Panc1 (cell line): ENCODE data around the gene TRPM5. TPM values are rescaled to one million over a fixed set of nuclear protein-coding genes. Genes with fewer than 3 reads are reported as not detected.

Experiments used
- ATAC-seq: fragments of 200-7000 bp; cut with Tn5 transposase; 2 replicates; pipeline ENCODE4 v1.9.1; 2020; ENCODE audit warnings: mild to moderate bottlenecking, moderate library complexity
- BruUV-seq: library from RNA; stranded (reverse); fragments of 400-500 nt; replicated peaks from 2 replicates; lab custom pipeline; 2021; lab: Mats Ljungman, UMichigan
- CTCF ChIA-PET: fragments of 300-600 bp; sonication (Branson Sonifier 250); formaldehyde crosslinking; loops from one replicate; lab custom pipeline; 2022; ENCODE audit warnings: antibody characterized with exemption; lab: Charles Lee
- POLR2A ChIA-PET: fragments of 300-600 bp; sonication (Branson Sonifier 250); formaldehyde crosslinking; loops from one replicate; lab custom pipeline; 2022; ENCODE audit warnings: antibody characterized with exemption; lab: Charles Lee
- DNase-seq: peaks from one replicate; pipeline ENCODE4 v3.0.0-alpha.2; 2010; ENCODE audit warnings: low read depth, low spot score
- H3K27ac ChIP-seq: 2 replicates; pipeline ENCODE4 v1.5.1; 2011; ENCODE audit warnings: mild to moderate bottlenecking, low read length, inconsistent platforms
- H3K27me3 ChIP-seq: fragments of 200-500 bp; sonication (Bioruptor generic); 2 replicates; pipeline ENCODE4 v1.6.0; 2014; ENCODE audit warnings: low read length, inconsistent platforms; ENCODE audit not compliant: control insufficient read depth, insufficient read depth
- H3K36me3 ChIP-seq: fragments of 200-500 bp; sonication (Bioruptor generic); 2 replicates; pipeline ENCODE4 v1.5.1; 2014; ENCODE audit warnings: inconsistent platforms, mild to moderate bottlenecking, low read length, moderate library complexity; ENCODE audit not compliant: control insufficient read depth, insufficient read depth
- H3K4me1 ChIP-seq: 2 replicates; pipeline ENCODE4 v1.5.1; 2011; ENCODE audit warnings: inconsistent platforms, mild to moderate bottlenecking, low read length, moderate library complexity; ENCODE audit not compliant: control insufficient read depth, insufficient read depth
- H3K4me3 ChIP-seq, 2 experiments: 2 replicates each; pipeline ENCODE4 v1.5.1; 2011 to 2012; ENCODE audit warnings: low read depth in 2 of 2, low read length in 2 of 2, mild to moderate bottlenecking in 2 of 2, inconsistent platforms in 1 of 2, moderate library complexity in 1 of 2
- H3K9me3 ChIP-seq: fragments of 200-500 bp; sonication (Bioruptor generic); 2 replicates; pipeline ENCODE4 v1.5.1; 2014; ENCODE audit warnings: low read depth, mild to moderate bottlenecking, inconsistent platforms, low read length, moderate library complexity; ENCODE audit not compliant: control insufficient read depth, insufficient read depth
- POLR2AphosphoS5 ChIP-seq: IDR thresholded peaks from 2 replicates; pipeline ENCODE4 v1.6.1; 2012; ENCODE audit warnings: mild to moderate bottlenecking, low read depth, low read length, moderate library complexity
- SIN3A ChIP-seq: IDR thresholded peaks from 2 replicates; pipeline ENCODE4 v1.6.1; 2012; ENCODE audit warnings: low read depth, mild to moderate bottlenecking, low read length, moderate library complexity, borderline replicate concordance; ENCODE audit not compliant: insufficient read depth
- TCF7L2 ChIP-seq: IDR thresholded peaks from 2 replicates; pipeline ENCODE4 v1.6.1; 2011; ENCODE audit warnings: mild to moderate bottlenecking, low read depth, low read length, inconsistent platforms
- in situ Hi-C: cut with HindIII; loops from 2 replicates; pipeline ENCODE4 v1.10.0; 2016; ENCODE audit warnings: low sequenced_read_pairs, low pct_unique_long_range_greater_than_20kb
- intact Hi-C: fragments of 100-400 bp; cut with micrococcal nuclease; formaldehyde crosslinking; loops from one replicate; pipeline ENCODE4 v1.10.0; 2022; ENCODE audit not compliant: unreplicated experiment
- total RNA-seq: library from RNA; stranded (reverse); gene quantifications from one replicate; pipeline ENCODE4 v1.2.1, GENCODE V29; 2021; ENCODE audit not compliant: unreplicated experiment
- TF ChIP-seq, protein P1 (sequence below), 2 experiments: IDR thresholded peaks; 2 replicates each; pipeline ENCODE4 v1.6.1; 2011 to 2012; ENCODE audit warnings: low read depth in 2 of 2, control low read depth in 1 of 2, low read length in 1 of 2, mild to moderate bottlenecking in 1 of 2, moderate library complexity in 1 of 2; ENCODE audit not compliant: insufficient read depth in 1 of 2
- TF ChIP-seq, protein P2 (sequence below): fragments of 450-650 bp; IDR thresholded peaks from 2 replicates; pipeline ENCODE4 v1.5.1; 2017; ENCODE audit warnings: mild to moderate bottlenecking

TRPM5 gene
- total RNA-seq, 1 experiment from 2014 or later = 0.08 TPM

DNA sequence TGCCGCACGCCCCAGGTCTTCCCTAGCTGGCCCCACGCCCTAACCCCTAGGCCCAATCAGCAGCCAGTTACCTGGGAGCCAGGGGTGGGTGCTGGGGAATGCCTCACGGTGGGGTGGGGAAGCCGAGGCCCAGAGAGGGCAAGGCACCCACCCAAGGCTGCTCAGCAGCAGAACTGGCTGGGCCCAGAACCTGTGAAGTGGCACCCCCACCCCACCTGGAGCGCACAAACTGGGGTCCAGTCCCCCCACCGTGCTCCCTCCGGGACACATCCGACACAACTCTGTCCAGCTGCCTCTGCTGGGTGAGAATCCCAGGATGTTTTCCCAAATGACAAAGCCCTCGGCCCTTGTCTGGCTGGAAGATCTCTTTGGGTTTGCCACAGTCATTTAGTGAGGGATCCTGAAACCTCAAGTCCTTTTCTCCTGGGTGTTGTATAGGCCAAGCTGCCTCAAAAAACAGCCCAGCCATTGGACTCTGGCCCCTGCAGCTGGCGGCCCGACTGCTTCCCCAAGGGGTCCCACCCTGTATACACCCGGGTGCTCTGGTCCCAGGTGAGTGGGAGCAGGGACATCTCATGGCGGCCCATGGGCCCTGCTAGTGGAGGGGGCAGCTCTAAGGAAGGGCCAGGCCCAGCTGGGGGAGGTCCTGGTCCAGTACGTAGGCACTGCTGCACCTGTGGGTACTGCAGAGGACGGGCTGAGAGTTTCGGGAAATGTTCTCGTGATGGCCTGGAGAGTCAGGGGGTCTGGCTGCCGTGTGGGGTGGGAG is 22.9 kb downstream of the TRPM5 start:
- DNase-seq = no peak
- in situ Hi-C loops = no loop called here
- ChIA-PET CTCF (interaction anchor here (0.6 to 6.3 kb wide), 17 partner anchors 13 to 268 kb away, joined by 3 to 102 read pairs (median 6); partner anchors contain the start of genes C11orf21, TSPAN32 and TSSC4), POLR2A (no interaction called here)
- ATAC-seq = peak; percentile 7
- TF ChIP-seq, protein P1, sequence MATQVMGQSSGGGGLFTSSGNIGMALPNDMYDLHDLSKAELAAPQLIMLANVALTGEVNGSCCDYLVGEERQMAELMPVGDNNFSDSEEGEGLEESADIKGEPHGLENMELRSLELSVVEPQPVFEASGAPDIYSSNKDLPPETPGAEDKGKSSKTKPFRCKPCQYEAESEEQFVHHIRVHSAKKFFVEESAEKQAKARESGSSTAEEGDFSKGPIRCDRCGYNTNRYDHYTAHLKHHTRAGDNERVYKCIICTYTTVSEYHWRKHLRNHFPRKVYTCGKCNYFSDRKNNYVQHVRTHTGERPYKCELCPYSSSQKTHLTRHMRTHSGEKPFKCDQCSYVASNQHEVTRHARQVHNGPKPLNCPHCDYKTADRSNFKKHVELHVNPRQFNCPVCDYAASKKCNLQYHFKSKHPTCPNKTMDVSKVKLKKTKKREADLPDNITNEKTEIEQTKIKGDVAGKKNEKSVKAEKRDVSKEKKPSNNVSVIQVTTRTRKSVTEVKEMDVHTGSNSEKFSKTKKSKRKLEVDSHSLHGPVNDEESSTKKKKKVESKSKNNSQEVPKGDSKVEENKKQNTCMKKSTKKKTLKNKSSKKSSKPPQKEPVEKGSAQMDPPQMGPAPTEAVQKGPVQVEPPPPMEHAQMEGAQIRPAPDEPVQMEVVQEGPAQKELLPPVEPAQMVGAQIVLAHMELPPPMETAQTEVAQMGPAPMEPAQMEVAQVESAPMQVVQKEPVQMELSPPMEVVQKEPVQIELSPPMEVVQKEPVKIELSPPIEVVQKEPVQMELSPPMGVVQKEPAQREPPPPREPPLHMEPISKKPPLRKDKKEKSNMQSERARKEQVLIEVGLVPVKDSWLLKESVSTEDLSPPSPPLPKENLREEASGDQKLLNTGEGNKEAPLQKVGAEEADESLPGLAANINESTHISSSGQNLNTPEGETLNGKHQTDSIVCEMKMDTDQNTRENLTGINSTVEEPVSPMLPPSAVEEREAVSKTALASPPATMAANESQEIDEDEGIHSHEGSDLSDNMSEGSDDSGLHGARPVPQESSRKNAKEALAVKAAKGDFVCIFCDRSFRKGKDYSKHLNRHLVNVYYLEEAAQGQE (IDR thresholded peaks at IDR 0.05; ENCODE audit: insufficient read depth in 1 of 2, low read depth in 2 of 2, low read length in 1 of 2) = no peak
- no peak for TF ChIP-seq TCF7L2
- no peak for TF ChIP-seq POLR2AphosphoS5
- TF ChIP-seq, protein P2, sequence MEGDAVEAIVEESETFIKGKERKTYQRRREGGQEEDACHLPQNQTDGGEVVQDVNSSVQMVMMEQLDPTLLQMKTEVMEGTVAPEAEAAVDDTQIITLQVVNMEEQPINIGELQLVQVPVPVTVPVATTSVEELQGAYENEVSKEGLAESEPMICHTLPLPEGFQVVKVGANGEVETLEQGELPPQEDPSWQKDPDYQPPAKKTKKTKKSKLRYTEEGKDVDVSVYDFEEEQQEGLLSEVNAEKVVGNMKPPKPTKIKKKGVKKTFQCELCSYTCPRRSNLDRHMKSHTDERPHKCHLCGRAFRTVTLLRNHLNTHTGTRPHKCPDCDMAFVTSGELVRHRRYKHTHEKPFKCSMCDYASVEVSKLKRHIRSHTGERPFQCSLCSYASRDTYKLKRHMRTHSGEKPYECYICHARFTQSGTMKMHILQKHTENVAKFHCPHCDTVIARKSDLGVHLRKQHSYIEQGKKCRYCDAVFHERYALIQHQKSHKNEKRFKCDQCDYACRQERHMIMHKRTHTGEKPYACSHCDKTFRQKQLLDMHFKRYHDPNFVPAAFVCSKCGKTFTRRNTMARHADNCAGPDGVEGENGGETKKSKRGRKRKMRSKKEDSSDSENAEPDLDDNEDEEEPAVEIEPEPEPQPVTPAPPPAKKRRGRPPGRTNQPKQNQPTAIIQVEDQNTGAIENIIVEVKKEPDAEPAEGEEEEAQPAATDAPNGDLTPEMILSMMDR = no peak
- no peak for TF ChIP-seq SIN3A
- no peaks in the 10 kb centered on the region for H3K36me3 ChIP-seq
- no peak overlapping the region for H3K4me3 ChIP-seq
- intact Hi-C loops = loop anchor here (2.0 kb wide), 1 partner anchor 223 kb away; no protein-coding TSS in a partner anchor
- H3K4me1 ChIP-seq = peaks cover 7% of the 10 kb centered on the region; the same call in 1 of the 2 replicates
- no TSS peak for BruUV-seq
- no peak overlapping the region for H3K27ac ChIP-seq
- no peaks in the 10 kb centered on the region for H3K9me3 ChIP-seq
- H3K27me3 ChIP-seq = no peaks in the 10 kb centered on the region

DNA sequence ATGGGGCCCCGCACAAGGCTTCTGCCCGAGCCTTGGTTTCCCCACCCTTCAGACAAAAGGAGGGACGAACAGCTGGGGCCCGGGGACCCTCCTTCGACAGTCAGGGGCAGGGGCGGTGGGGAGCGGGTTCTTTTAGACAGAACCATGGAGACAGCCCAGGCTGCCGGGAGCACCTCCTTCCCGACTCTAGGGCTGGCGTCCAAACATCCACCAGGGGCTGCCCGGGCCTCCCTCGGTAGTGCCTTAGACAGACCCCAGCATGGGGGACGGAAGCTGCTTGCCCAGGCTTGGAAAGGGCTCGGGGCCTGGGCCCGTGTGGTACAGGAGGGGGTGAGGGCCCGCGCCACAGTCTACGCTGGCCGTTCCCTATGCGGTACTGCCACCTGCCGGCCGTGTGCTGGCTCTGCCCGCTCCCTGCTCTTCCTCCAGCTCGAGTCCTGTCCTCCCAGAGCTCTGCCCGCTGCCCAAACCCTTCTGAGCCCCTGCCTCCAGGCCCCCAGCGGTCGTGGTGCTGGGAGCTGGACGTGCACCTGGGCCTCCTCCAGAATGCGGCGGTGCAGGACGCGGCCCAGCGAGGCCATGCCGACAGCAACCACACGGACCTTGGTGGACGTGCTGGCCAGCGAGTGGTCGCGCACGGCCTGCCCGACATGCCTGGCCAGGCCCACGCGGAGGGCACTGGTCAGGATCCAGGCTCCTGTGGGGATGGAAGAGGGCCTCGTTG is 23.6 kb downstream of the TRPM5 start:
- in situ Hi-C loops (no loop called here), intact Hi-C loops (loop anchor here (1.0 to 2.0 kb wide), 2 partner anchors 20 to 222 kb away; partner anchors contain the start of gene TSSC4)
- no peak for DNase-seq
- Histone ChIP-seq H3K27ac (peak overlapping the region; percentile 23; the same call in 1 of the 2 replicates), H3K4me1 (peaks cover 7% of the 10 kb centered on the region; the same call in 1 of the 2 replicates), H3K4me3 (peak overlapping the region; percentile 3 to 42; a peak in 2 of 4 replicates), H3K27me3 (no peaks in the 10 kb centered on the region), H3K9me3 (no peaks in the 10 kb centered on the region), H3K36me3 (no peaks in the 10 kb centered on the region)
- TF ChIP-seq POLR2AphosphoS5 (no peak), SIN3A (no peak), TCF7L2 (no peak)
- TF ChIP-seq, protein P1 (IDR thresholded peaks at IDR 0.05; ENCODE audit: insufficient read depth in 1 of 2, low read depth in 2 of 2, low read length in 1 of 2) = no peak; a peak in 1 of 4 replicates
- TF ChIP-seq, protein P2 = peak; percentile 99
- BruUV-seq = no TSS peak
- ChIA-PET CTCF (interaction anchor here (0.6 to 6.3 kb wide), 19 partner anchors 12 to 267 kb away, joined by 3 to 102 read pairs (median 5); partner anchors contain the start of genes C11orf21, TSPAN32 and TSSC4), POLR2A (interaction anchor here (1.6 kb wide), 1 partner anchor 43 kb away, joined by 8 read pairs; no protein-coding TSS in a partner anchor)
- peak; percentile 96 for ATAC-seq
